GM21528 (cell line): ENCODE results near the gene PTGFR.

Experiments
- ATAC-seq: cut with Tn5 transposase; IDR thresholded peaks from one replicate; pipeline ENCODE4 v1.9.1; 2021; ENCODE audit warnings: mild to moderate bottlenecking, moderate library complexity; ENCODE audit not compliant: unreplicated experiment, low FRiP score

Gene PTGFR, protein sequence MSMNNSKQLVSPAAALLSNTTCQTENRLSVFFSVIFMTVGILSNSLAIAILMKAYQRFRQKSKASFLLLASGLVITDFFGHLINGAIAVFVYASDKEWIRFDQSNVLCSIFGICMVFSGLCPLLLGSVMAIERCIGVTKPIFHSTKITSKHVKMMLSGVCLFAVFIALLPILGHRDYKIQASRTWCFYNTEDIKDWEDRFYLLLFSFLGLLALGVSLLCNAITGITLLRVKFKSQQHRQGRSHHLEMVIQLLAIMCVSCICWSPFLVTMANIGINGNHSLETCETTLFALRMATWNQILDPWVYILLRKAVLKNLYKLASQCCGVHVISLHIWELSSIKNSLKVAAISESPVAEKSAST

GRCh38 chr1:78490861-78491450, at the start of gene PTGFR:
TSS of gene PTGFR (plus strand) at chr1:78490974. CDS start at chr1:78492744, 1,770 bp downstream.
- ATAC-seq = no peak

DNA sequence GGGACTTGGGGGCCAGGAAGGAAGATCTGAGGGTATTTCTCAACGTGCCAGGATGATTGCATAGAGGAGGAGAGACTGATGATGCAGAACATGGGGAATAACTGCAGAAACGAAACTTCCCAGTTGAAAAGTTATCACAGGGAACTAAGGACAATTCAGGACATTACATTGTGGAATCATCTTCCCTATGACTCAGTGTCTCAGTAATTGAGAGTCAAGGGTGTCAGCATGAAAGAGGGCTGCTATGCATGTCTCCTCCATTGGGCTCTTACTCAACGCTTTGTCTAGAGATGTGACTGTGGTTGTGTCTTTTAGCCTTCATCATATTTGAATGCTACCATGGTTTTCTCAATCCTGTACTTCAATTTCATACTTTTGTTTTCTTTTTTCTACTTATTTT, 48.9 kb upstream of the PTGFR start:
- no peak for ATAC-seq

DNA sequence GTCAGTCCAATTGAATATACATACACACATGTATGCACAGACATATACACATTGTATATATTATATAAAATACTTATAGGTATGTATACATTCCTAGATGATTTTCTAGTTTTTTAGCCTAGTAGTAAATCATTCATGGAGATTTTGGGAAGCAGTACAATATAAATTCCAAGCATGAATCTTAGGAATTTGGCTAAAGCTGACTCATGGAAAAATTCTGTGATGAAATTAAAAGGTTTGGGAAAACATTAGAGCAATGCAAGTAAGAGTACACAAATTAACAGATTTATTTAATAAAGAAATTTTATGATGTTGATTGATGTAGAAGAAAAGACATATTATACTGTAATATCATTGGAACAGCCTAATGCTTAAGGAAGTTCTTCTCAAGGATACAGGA, 43.7 kb upstream of the PTGFR start:
- no peak for ATAC-seq

DNA sequence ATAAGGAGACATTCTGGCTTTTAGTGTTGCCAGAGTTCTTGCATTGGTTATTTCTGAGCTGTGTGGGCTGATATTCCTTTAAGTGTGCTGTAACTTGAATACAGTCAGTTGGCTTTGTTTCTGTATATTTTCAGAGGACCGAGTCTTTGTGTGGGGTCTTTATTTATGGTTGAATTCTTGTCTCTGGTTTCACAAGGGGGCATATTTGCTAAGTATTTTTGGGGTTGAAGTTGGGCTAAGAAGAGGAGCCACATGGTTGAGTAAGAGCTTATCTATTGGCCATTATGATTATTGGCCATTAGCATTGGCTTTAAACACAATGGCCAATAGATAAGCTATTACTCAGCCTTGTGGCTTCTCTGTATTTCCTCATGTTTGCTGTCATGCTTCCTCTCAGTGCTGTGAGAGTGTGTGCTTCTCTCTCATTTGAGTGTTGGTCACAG, 26.3 kb upstream of the PTGFR start:
- ATAC-seq = no peak

DNA sequence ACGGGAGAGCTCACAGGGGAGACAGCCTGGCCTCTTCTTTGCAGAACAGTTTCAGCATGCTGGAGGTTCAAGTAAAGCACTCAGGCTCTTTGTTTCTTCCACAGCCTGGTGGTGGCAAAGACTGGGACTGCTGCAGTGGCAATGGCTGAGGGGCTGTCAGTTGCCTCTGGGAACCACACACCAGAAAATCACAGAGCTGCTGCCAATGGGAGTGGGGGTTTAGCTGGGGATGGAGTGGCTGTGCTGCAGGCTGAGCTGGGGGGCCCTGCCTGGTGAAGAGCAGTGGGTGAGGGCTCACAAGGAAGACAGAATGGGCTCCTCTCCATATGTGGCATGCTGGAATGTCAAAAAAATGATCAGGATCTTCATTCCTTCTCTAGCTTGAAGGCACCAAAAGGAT, 25.6 kb upstream of the PTGFR start:
- no peak for ATAC-seq

GRCh38 chr1:78468521-78468920, 22.3 kb upstream of the PTGFR start:
- ATAC-seq = no peak

- no peak for ATAC-seq
Measured at GRCh38 chr1:78469576-78469975, 21.2 kb upstream of the PTGFR start.

DNA sequence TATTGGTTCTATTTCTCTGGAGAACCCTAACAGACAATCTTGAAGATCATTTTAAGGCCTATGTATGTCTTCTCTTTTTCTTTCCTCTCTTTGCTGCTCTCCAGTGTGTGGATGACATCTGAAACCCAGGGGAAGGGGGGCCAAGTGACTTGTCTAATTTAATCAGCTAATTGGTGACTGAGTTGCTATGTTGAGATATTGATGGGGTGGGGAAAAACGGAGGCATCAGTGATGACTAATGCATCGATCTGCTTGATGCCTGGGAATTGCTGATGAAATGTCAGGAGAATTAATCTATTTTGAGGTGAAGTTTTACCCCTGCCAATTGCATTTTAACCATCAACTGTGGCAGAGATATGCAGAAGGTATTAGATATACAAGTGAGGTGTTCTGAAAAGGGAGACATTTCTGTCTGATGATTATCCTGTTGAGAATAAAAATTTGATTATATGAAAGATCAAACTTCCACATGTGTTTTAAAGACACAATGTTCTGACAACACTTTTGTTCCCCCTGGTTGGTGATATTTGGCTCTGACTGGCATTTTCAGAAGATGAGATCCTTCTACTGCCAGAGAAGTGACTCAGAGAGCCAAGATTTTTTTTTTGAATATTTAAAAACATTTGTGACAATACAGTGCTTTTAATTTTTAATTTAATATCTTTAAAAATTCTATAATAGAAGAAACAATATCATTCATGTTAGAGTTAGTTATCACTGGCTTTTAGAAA, 18.7 kb upstream of the PTGFR start:
- no peak for ATAC-seq

GRCh38 chr1:78472851-78473496, 17.8 kb upstream of the PTGFR start:
- ATAC-seq = no peak

GRCh38 chr1:78474092-78474491, 16.7 kb upstream of the PTGFR start:
- no peak for ATAC-seq

DNA sequence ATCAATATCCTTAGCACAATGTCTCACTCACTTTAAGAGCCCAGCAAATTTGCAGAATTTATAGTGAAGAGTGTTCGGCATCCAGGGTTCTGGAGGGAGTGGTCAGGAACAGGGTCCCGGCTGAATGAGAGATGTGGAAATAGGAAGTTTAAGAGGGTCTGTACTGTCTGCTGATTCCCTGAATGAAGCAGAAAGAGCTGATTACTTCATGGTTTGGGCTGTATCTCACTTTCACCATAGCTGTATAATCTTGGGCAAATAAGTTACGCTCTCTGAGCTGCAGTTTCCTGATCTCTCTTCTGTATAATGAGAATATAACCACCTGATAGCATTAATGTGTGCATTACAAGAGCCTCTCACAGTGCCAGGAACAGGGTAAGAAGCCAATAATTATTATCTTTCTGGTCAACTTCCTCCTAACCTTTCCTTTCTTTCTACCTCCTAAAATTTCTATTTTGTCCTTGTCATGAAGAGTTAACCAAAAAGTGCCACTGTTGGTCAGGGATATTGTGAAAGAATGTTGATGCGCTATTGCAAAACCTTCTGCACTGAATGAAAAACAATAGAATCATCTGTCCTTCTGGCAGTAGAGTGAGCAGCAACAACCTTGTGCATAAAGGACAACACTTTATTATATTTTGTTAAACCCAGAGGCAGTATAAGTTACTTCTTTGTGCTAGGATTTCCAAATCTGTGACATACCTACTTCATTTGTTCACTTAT, 14.7 kb upstream of the PTGFR start:
- ATAC-seq = no peak

- no peak for ATAC-seq
Measured at GRCh38 chr1:78483903-78484302, 6.9 kb upstream of the PTGFR start.

DNA sequence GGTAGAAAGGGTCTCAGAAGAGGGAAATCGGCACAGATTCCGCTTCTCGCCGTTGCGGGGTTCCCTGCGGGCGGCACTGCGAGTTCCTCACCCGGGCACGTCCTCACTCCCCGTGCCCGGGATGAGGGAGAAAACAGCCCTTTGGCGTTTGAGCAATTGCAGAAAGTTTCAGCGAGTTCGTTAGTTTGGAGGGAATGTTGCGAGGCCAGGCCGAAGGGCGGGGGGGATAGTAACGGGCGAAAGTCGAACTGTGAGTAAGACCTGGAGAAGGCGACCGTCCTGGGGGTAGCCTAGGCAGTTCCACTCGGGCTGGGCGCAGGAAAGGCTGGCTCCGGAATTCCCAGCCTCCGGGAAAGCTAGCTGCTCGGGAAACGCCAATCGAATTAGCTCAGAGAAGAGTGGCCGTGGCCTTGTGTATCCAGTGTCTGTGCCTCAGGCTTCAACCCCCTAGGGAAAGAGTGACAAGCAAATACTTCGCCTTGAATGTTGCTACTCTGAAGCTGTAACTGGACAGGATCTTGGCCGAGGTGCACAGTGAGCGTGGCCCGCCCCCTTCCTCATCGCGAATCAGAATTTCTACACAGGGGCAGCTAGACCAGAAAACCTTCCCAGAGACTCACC, 787 bp downstream of the PTGFR start:
- ATAC-seq = no peak

DNA sequence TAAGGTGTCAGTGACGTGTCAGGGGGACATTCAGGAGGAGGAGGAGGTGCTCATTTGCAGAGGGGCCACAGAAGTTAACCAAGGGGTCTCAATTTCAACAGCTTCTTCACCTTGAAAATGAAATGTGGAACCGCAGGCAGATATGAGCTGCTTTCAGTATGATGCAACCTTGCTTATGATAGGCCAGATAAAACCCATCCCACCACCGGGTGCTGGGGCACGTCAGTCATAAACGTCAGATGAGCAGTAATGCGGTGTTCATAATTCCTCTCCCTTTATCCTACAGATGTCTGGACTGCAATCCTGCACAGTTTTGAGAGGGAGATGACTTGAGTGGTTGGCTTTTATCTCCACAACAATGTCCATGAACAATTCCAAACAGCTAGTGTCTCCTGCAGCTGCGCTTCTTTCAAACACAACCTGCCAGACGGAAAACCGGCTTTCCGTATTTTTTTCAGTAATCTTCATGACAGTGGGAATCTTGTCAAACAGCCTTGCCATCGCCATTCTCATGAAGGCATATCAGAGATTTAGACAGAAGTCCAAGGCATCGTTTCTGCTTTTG, 1.7 kb downstream of the PTGFR start:
- ATAC-seq = no peak

- ATAC-seq = no peak
Measured at GRCh38 chr1:78493451-78493850, 2.7 kb downstream of the PTGFR start.

DNA sequence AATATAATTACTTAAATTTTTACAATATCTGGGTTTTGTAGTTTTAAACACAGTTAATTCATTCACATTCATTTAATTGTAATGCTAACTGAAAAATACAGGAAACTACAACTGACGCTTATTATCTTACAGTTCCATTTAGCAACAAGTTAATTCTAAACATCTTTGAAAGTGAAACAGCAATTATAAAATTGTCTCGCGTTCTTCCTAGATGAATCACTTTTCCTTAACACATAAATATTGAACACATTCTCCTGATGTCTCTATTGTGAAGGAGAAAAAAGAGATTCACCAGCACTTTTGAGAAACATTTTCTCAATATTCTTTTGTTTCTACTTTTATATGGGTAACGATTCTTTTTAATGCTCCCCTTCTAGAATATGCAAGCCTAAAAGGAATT, 6.4 kb downstream of the PTGFR start:
- ATAC-seq = no peak

GRCh38 chr1:78500529-78500928, 9.8 kb downstream of the PTGFR start:
- ATAC-seq = no peak

GRCh38 chr1:78501203-78501602, 10.4 kb downstream of the PTGFR start:
- no peak for ATAC-seq

DNA sequence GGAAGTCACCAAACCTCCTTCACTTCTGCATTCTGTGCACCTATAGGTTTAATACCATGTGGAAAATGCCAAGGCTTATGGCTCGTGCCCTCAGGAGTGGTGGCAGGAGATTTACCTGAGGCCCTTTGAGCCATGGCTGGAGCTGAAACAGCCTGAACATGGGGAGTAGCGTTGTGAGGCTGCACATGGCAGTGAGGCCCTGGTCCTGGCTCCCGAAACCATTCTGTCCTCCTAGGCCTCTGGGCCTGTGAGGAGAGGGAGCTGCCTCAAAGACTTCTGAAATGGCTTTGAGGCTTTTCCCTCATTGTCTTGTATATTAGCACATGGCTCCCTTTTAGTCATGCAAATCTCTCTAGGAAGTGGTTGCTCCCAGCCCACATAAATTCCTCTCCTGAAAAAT, 20.6 kb downstream of the PTGFR start:
- ATAC-seq = no peak

GRCh38 chr1:78516716-78517115, 25.9 kb downstream of the PTGFR start:
- ATAC-seq = no peak
